Measurements from ENCODE around the gene PHTF2.
A peak's percentile ranks its signal among the peaks of the same experiment; 100 is the strongest.

Gene PHTF2

DNA sequence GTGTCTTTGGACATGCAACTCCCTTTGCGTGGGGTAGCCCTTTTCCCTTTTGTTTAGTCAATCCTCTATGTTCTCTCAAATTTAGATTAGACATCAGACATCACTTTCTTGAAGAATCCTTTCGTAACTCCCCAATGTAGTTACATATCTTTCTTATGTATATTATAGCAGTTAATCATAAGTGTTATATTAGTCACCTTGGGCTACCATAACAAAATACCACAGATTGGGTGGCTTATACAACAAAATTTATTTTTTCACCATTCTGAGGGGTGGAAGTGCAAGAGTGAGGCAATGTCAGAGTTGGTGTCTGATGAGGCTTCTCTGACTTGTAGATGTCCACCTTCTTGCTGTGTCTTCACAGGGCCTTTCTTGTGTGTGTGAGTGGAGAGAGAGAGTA is 105.7 kb downstream of the PHTF2 start:
- no peaks in the 10 kb centered on the region for H3K9me3 Mint-ChIP-seq
- H3K36me3 Mint-ChIP-seq, result peaks cover 4% of the 10 kb centered on the region
- H3K4me1 Mint-ChIP-seq, result peaks cover 42% of the 10 kb centered on the region
- H3K4me3 Mint-ChIP-seq, result no peak overlapping the region
- no peaks in the 10 kb centered on the region for H3K27me3 Mint-ChIP-seq
- no peak for ATAC-seq
- peak overlapping the region; percentile 57 for H3K27ac Mint-ChIP-seq

- peaks cover 4% of the 10 kb centered on the region for H3K36me3 Mint-ChIP-seq
Observed at GRCh38 chr7:77907281-77907680, 108.7 kb downstream of the PHTF2 start.

DNA sequence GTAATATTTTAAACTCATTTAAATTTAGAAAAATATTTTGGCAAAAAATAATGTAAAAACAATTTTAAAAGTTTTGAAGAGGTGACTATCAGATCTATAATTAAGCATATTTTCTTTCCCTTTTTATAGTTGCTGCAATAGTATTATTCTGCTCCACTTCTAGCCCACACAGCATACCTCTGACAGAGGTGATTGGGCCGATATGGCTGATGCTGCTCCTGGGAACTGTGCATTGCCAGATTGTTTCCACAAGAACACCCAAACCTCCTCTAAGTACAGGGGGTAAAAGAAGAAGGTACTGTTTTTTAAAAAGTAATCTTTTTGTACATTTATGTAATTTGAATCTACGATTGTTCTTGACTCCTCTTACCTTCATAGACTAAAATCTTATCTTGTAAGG is 110.1 kb downstream of the PHTF2 start:
- Mint-ChIP-seq H3K27ac (peak overlapping the region; percentile 92), H3K9me3 (no peaks in the 10 kb centered on the region), H3K4me1 (peaks cover 29% of the 10 kb centered on the region), H3K4me3 (no peak overlapping the region), H3K36me3 (peaks cover 4% of the 10 kb centered on the region), H3K27me3 (no peaks in the 10 kb centered on the region)
- no peak for ATAC-seq

More at GRCh38 chr7:77907281-77907680, 108.7 kb downstream of the PHTF2 start:
- no peak for ATAC-seq
- Mint-ChIP-seq H3K4me1 (peaks cover 34% of the 10 kb centered on the region), H3K27ac (peak overlapping the region; percentile 92), H3K9me3 (no peaks in the 10 kb centered on the region), H3K27me3 (no peaks in the 10 kb centered on the region), H3K4me3 (no peak overlapping the region)

DNA sequence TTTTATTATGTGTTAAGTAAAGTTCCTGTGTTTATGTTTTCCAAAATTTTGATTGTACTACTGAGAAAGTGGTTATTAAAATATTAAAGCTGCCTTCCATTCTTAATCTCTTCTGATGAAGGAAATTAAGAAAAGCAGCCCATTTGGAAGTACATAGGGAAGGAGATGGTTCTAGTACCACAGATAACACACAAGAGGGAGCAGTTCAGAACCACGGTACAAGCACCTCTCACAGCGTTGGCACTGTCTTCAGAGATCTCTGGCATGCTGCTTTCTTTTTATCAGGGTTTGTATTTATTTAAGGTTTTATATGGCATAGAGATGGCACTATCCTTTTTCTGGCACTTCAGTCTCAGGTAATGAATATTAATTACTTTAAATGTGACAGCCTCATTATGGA is 111.6 kb downstream of the PHTF2 start:
- Mint-ChIP-seq H3K9me3 (no peaks in the 10 kb centered on the region), H3K4me1 (peaks cover 21% of the 10 kb centered on the region), H3K36me3 (peaks cover 4% of the 10 kb centered on the region), H3K27me3 (no peaks in the 10 kb centered on the region), H3K27ac (no peak overlapping the region), H3K4me3 (no peak overlapping the region)
- no peak for ATAC-seq

DNA sequence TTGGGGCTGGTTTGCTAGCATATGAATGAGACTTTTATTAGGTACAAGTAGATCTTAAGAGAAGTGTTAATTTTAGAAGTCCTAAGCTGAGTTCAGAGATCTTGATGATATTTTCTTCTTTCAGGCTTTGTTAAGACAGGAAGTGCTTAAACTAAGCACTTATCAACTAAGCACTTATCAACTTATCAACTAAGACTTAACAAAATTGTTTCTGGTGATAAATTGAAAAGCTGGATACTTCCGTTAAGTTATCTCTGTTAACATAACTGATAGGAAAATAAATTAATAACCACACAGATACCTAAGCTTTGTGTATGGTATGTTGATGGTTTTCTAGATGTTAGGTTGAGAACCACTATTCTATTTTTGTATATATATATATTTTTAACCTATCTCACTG is 113.7 kb downstream of the PHTF2 start:
- H3K4me1 Mint-ChIP-seq, result peaks cover 7% of the 10 kb centered on the region
- peaks cover 10% of the 10 kb centered on the region for H3K36me3 Mint-ChIP-seq
- H3K27me3 Mint-ChIP-seq, result no peaks in the 10 kb centered on the region
- no peak overlapping the region for H3K4me3 Mint-ChIP-seq
- H3K27ac Mint-ChIP-seq, result no peak overlapping the region
- no peak for ATAC-seq
- H3K9me3 Mint-ChIP-seq, result no peaks in the 10 kb centered on the region

- peaks cover 15% of the 10 kb centered on the region for H3K36me3 Mint-ChIP-seq
- no peak overlapping the region for H3K4me3 Mint-ChIP-seq
- H3K27me3 Mint-ChIP-seq, result no peaks in the 10 kb centered on the region
- no peak for ATAC-seq
- H3K27ac Mint-ChIP-seq, result no peak overlapping the region
- H3K4me1 Mint-ChIP-seq, result peaks cover 16% of the 10 kb centered on the region
- no peaks in the 10 kb centered on the region for H3K9me3 Mint-ChIP-seq
Observed at GRCh38 chr7:77913977-77914607, 115.5 kb downstream of the PHTF2 start.

DNA sequence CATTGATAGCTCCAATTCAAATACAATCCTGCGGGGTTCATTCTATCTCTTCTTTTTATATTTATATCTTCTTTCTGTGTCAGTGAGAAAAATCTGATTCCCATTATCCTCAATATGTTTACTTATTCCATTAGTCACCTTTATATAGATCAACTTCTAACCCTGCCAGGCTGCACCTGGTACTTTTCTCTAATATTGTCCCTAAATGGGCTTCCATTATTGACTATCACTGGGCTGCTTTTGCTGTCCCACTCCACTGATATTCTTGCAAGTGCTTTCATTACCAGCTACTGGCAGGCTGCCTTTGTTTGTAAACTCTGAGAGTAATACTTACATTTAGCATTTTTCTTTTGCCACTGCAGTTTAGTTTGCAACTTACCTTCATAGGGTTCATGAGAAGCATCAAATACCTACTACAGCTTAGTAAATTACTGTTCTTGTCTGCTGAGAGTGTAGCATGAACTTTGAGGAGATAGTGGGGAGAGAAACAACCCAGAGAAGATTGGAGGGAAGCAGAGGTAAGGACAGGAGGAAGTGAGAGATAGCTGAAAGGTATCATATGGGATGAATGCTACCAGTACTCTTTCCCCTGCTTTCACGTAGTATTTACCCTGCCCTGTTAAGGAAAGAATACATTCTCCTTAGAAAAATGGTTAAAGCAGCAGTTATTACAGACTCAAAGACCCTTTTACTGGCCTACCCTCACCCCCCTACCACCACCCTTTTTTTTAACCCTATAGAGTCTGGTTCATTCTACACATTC is 119.1 kb downstream of the PHTF2 start:
- no peaks in the 10 kb centered on the region for H3K27me3 Mint-ChIP-seq
- peaks cover 16% of the 10 kb centered on the region for H3K4me1 Mint-ChIP-seq
- no peak overlapping the region for H3K27ac Mint-ChIP-seq
- ATAC-seq, result no peak
- H3K9me3 Mint-ChIP-seq, result no peaks in the 10 kb centered on the region
- no peak overlapping the region for H3K4me3 Mint-ChIP-seq
- H3K36me3 Mint-ChIP-seq, result peaks cover 22% of the 10 kb centered on the region

DNA sequence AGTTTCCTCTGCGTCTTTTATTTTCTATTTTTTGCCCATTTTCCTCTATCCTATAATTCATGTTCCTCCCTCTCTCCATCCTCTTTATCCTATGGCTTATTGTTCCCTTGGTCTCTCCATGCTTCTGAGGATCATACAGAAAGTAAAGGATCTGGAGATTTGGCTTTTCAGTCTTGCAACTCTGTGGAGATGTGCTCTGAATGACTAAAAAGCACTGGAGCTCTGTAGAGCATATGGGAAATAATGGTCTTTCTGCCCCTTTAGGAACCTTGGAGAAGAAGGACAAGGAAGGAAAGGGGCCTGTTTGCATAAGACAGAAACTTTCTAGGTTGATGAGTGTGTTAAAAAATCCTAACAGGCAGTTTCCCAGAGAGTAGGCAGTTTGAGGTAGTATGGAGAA is 120.1 kb downstream of the PHTF2 start:
- no peak for ATAC-seq
- Mint-ChIP-seq H3K27me3 (no peaks in the 10 kb centered on the region), H3K4me3 (no peak overlapping the region), H3K27ac (no peak overlapping the region), H3K4me1 (peaks cover 16% of the 10 kb centered on the region), H3K36me3 (peaks cover 22% of the 10 kb centered on the region), H3K9me3 (no peaks in the 10 kb centered on the region)

GRCh38 chr7:77923419-77923818 is 124.8 kb downstream of the PHTF2 start:
- H3K9me3 Mint-ChIP-seq, result no peaks in the 10 kb centered on the region
- ATAC-seq, result no peak
- H3K27me3 Mint-ChIP-seq, result no peaks in the 10 kb centered on the region
- peaks cover 5% of the 10 kb centered on the region for H3K4me1 Mint-ChIP-seq
- no peak overlapping the region for H3K4me3 Mint-ChIP-seq
- H3K27ac Mint-ChIP-seq, result no peak overlapping the region
- peaks cover 20% of the 10 kb centered on the region for H3K36me3 Mint-ChIP-seq

DNA sequence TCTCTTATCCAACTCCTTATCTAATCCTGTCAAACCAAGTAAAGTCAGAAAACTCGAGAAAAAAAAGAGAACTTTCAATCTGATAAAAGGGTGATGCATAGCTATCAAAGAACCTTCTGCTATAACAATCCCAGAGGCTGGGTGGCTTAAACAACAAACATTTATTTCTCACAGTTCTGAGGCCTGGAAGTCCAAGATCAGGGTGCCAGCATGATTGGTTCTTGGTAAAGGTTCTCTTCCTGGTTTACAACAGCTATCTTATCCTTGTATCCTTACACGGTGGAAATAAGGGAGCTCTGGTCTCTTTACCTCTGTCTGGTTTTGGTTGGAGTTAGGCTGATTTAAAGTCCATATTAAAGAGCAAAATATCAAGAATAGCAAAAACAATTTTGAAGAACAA is 131.9 kb downstream of the PHTF2 start:
- no peaks in the 10 kb centered on the region for H3K27me3 Mint-ChIP-seq
- no peak overlapping the region for H3K27ac Mint-ChIP-seq

GRCh38 chr7:77931841-77932240 is 133.3 kb downstream of the PHTF2 start:
- H3K36me3 Mint-ChIP-seq, result peaks cover 34% of the 10 kb centered on the region
- no peaks in the 10 kb centered on the region for H3K9me3 Mint-ChIP-seq
- peak overlapping the region; percentile 26 for H3K27ac Mint-ChIP-seq
- H3K4me1 Mint-ChIP-seq, result peaks cover 28% of the 10 kb centered on the region
- ATAC-seq, result no peak
- H3K27me3 Mint-ChIP-seq, result no peaks in the 10 kb centered on the region
- H3K4me3 Mint-ChIP-seq, result no peak overlapping the region

More for the DNA sequence above, 131.9 kb downstream of the PHTF2 start:
- Mint-ChIP-seq H3K36me3 (peaks cover 34% of the 10 kb centered on the region), H3K4me3 (no peak overlapping the region), H3K9me3 (no peaks in the 10 kb centered on the region), H3K4me1 (peaks cover 24% of the 10 kb centered on the region)
- no peak for ATAC-seq

- peak overlapping the region; percentile 11 for H3K27ac Mint-ChIP-seq
- no peaks in the 10 kb centered on the region for H3K27me3 Mint-ChIP-seq
- no peak overlapping the region for H3K4me3 Mint-ChIP-seq
- no peaks in the 10 kb centered on the region for H3K9me3 Mint-ChIP-seq
- H3K4me1 Mint-ChIP-seq, result peaks cover 28% of the 10 kb centered on the region
- H3K36me3 Mint-ChIP-seq, result peaks cover 26% of the 10 kb centered on the region
- ATAC-seq, result no peak
Observed at GRCh38 chr7:77933394-77933793, 134.8 kb downstream of the PHTF2 start.

DNA sequence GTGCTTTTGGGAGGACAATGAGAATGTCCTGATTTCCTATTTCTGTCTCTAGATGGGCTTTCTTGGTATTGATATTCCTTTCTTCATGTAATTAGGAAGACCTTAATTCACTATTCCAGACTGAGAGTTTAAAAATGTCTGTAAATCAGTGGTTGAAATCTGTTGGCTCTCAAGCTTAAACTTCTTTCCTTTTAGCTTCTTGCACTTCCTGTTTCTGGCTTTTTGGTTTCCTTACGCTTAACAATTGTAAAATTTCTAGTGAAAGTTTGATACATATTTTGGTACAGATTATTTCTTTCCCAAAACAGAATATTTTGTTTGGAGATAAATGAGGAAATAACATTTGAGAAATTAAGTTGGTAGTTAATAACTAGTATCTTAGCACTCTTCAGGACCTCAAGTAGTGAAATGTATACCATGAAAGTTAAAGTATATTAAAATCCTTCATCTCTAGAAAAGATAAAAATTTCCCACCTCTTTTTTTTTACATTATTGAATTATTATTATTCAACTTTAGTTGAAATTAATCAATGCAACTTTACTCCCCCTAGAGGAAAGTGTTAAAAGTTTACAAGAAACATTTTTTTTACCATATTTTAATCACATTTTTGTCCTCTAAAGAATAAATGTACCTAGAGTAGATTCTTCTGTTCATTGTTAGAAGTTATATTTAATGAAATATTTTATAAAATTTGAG is 137.2 kb downstream of the PHTF2 start:
- Mint-ChIP-seq H3K27ac (peak overlapping the region; percentile 44), H3K4me3 (no peak overlapping the region)

GRCh38 chr7:77940647-77941046 is 142.1 kb downstream of the PHTF2 start:
- peaks cover 12% of the 10 kb centered on the region for H3K4me1 Mint-ChIP-seq
- H3K27me3 Mint-ChIP-seq, result no peaks in the 10 kb centered on the region
- peaks cover 30% of the 10 kb centered on the region for H3K36me3 Mint-ChIP-seq
- no peak overlapping the region for H3K4me3 Mint-ChIP-seq
- H3K27ac Mint-ChIP-seq, result no peak overlapping the region
- no peaks in the 10 kb centered on the region for H3K9me3 Mint-ChIP-seq
- no peak for ATAC-seq

More for the DNA sequence above, 137.2 kb downstream of the PHTF2 start:
- Mint-ChIP-seq H3K9me3 (no peaks in the 10 kb centered on the region), H3K4me1 (peaks cover 28% of the 10 kb centered on the region), H3K36me3 (peaks cover 16% of the 10 kb centered on the region), H3K27me3 (no peaks in the 10 kb centered on the region)
- ATAC-seq, result no peak

GRCh38 chr7:77942431-77942830 is 143.9 kb downstream of the PHTF2 start:
- Mint-ChIP-seq H3K9me3 (no peaks in the 10 kb centered on the region), H3K4me3 (no peak overlapping the region), H3K27me3 (no peaks in the 10 kb centered on the region), H3K27ac (no peak overlapping the region), H3K4me1 (peaks cover 9% of the 10 kb centered on the region), H3K36me3 (peaks cover 30% of the 10 kb centered on the region)
- no peak for ATAC-seq
